Uterus (tissue), 4 donors: ENCODE measurements around the gene VPS26B. TPM values are rescaled to one million over a fixed set of nuclear protein-coding genes. Genes with fewer than 3 reads are reported as not detected.

Experiments used
- DNase-seq, 2 donors: peaks; one replicate each; pipeline ENCODE4 v3.0.0-alpha.2; 2019 to 2020
- H3K27ac ChIP-seq, 2 donors: fragments of 200-600 bp; sonication (generic); 1 replicate in 1 of 2; 2 replicates in 1 of 2; pipeline ENCODE4 v1.5.1; 2016 to 2018
- H3K27me3 ChIP-seq, 2 donors: fragments of 200-600 bp; sonication (generic); one replicate each; pipeline ENCODE4 v1.5.1; 2018 to 2019; ENCODE audit warnings: control low read depth in 1 of 2
- H3K36me3 ChIP-seq, 2 donors: fragments of 200-600 bp; sonication (generic); one replicate each; pipeline ENCODE4 v1.5.1; 2019; ENCODE audit warnings: control low read depth in 1 of 2
- H3K4me1 ChIP-seq, 2 donors: fragments of 200-600 bp; sonication (generic); one replicate each; pipeline ENCODE4 v1.5.1; 2018 to 2019; ENCODE audit warnings: control low read depth in 1 of 2
- H3K4me3 ChIP-seq, 2 donors: fragments of 200-600 bp; sonication (generic); 1 replicate in 1 of 2; 2 replicates in 1 of 2; pipeline ENCODE4 v1.5.1; 2018 to 2019; ENCODE audit warnings: mild to moderate bottlenecking in 1 of 2
- H3K9me3 ChIP-seq, 2 donors: fragments of 200-600 bp; sonication (generic); one replicate each; pipeline ENCODE4 v1.5.1; 2019; ENCODE audit warnings: control low read depth in 1 of 2
- CTCF ChIP-seq, 4 experiments: fragments of 200-600 bp in 2 of 4; fragments of 450-650 bp in 2 of 4; sonication (generic) in 2 of 4; IDR thresholded peaks; one replicate each; pipeline ENCODE4 v1.5.1; 2016 to 2019; ENCODE audit warnings: antibody characterized with exemption in 4 of 4, mild to moderate bottlenecking in 2 of 4, moderate library complexity in 1 of 4
- POLR2A ChIP-seq, 2 donors: fragments of 450-650 bp; IDR thresholded peaks; one replicate each; pipeline ENCODE4 v1.6.1; 2016; ENCODE audit warnings: antibody characterized with exemption in 2 of 2, mild to moderate bottlenecking in 1 of 2, moderate library complexity in 1 of 2
- intact Hi-C: fragments of 100-400 bp; cut with DNase I; formaldehyde crosslinking; loops from one replicate; pipeline ENCODE4 v1.15.1; 2023; ENCODE audit warnings: low total_unique reads
- total RNA-seq, 4 donors: library from RNA; depleted of rRNA in 3 of 4; stranded (reverse); fragments of >200 nt in 3 of 4; gene quantifications; one replicate each; pipeline versions ENCODE4 v1.1.0 to v1.2.4, GENCODE V29; 2014 to 2023
- donor health status: DM: yes; HTN: yes; CAD: no.

Gene VPS26B
- total RNA-seq, 4 donors from 2014 or later = 10.6 to 46.5 (median 39.8) TPM

GRCh38 chr11:134250246-134250645, 25.8 kb downstream of the VPS26B start:
- H3K4me1 ChIP-seq = peaks cover 6 to 7% of the 10 kb centered on the region in 2 donors
- H3K36me3 ChIP-seq = no peaks in the 10 kb centered on the region
- no peak overlapping the region for H3K4me3 ChIP-seq
- H3K27ac ChIP-seq = no peak overlapping the region
- no peaks in the 10 kb centered on the region for H3K9me3 ChIP-seq
- DNase-seq = no peak
- intact Hi-C loops = no loop called here
- no peaks in the 10 kb centered on the region for H3K27me3 ChIP-seq
- TF ChIP-seq POLR2A (IDR thresholded peaks at IDR 0.05) (no peak), CTCF (IDR thresholded peaks at IDR 0.05) (no peak)

- no peak overlapping the region for H3K27ac ChIP-seq
- TF ChIP-seq CTCF (IDR thresholded peaks at IDR 0.05) (no peak), POLR2A (IDR thresholded peaks at IDR 0.05) (no peak)
- no peaks in the 10 kb centered on the region for H3K36me3 ChIP-seq
- DNase-seq = no peak
- H3K4me1 ChIP-seq = peaks cover 7 to 8% of the 10 kb centered on the region in 2 donors
- intact Hi-C loops = no loop called here
- no peaks in the 10 kb centered on the region for H3K9me3 ChIP-seq
- no peaks in the 10 kb centered on the region for H3K27me3 ChIP-seq
- H3K4me3 ChIP-seq = no peak overlapping the region
Measured at GRCh38 chr11:134250675-134251074, 26.2 kb downstream of the VPS26B start.

- intact Hi-C loops = no loop called here
- H3K4me3 ChIP-seq = peak overlapping the region; percentile 78 to 85
- H3K36me3 ChIP-seq = no peaks in the 10 kb centered on the region
- no peaks in the 10 kb centered on the region for H3K9me3 ChIP-seq
- TF ChIP-seq POLR2A (IDR thresholded peaks at IDR 0.05) (no peak), CTCF (IDR thresholded peaks at IDR 0.05) (no peak)
- H3K27me3 ChIP-seq = no peaks in the 10 kb centered on the region
- peak overlapping the region; percentile 72 to 75 for H3K27ac ChIP-seq
- H3K4me1 ChIP-seq = peaks cover 7 to 8% of the 10 kb centered on the region in 2 donors
- peak in 1 of 2 donors; percentile 24 for DNase-seq
Measured at GRCh38 chr11:134252346-134253187, 28.1 kb downstream of the VPS26B start.

- Histone ChIP-seq H3K9me3 (no peaks in the 10 kb centered on the region), H3K4me1 (peaks cover 7 to 8% of the 10 kb centered on the region in 2 donors), H3K27me3 (no peaks in the 10 kb centered on the region), H3K36me3 (no peaks in the 10 kb centered on the region), H3K4me3 (peak within 1 kb of the TSS; percentile 78 to 85), H3K27ac (peak within 1 kb of the TSS; percentile 72 to 75)
- peak; percentile 97 for DNase-seq
- peak; percentile 24 to 69 (median 38) for TF ChIP-seq CTCF (IDR thresholded peaks at IDR 0.05)
- peak; percentile 61 to 72 for TF ChIP-seq POLR2A (IDR thresholded peaks at IDR 0.05)
- intact Hi-C loops = no loop called here
Measured at GRCh38 chr11:134253188-134253993, 28.9 kb downstream of the VPS26B start, which contains the start of the genes ACAD8 and THYN1. ACAD8 (plus strand) TSS chr11:134253568; CDS start chr11:134253601, 33 bp downstream. THYN1 (minus strand) TSS chr11:134253352; CDS start chr11:134252882, 470 bp downstream.
